ENCODE results near the gene TEP1.

GRCh38 chr14:20384886-20385285 is 28.4 kb downstream of the TEP1 start:
- TF ChIP-seq CTCF (IDR thresholded peaks at IDR 0.05) (no peak), POLR2A (IDR thresholded peaks at IDR 0.05) (no peak)

Measured in vagina (tissue), 2 donors.